H9 (cell line): ENCODE measurements around the gene XAF1. TPM values are rescaled to one million over a fixed set of nuclear protein-coding genes. Genes with fewer than 3 reads are reported as not detected.

Experiments
- DNase-seq: peaks from one replicate; pipeline ENCODE4 v3.0.0-alpha.2; 2017
- H2AFZ ChIP-seq: one replicate; pipeline ENCODE4 v1.6.1; 2013; ENCODE audit warnings: mild to moderate bottlenecking, low read length, control low read depth, moderate library complexity
- H2AK5ac ChIP-seq: 2 replicates; pipeline ENCODE4 v1.6.1; 2013; ENCODE audit warnings: low read length, control low read depth, mixed read lengths; ENCODE audit not compliant: insufficient read length
- H2BK120ac ChIP-seq: one replicate; pipeline ENCODE4 v1.6.1; 2013; ENCODE audit warnings: low read depth, mild to moderate bottlenecking, low read length, control low read depth, inconsistent platforms; ENCODE audit not compliant: poor library complexity, severe bottlenecking
- H2BK12ac ChIP-seq: 2 replicates; pipeline ENCODE4 v1.6.1; 2013; ENCODE audit warnings: low read length, control low read depth, mixed read lengths, low read depth; ENCODE audit not compliant: insufficient read length
- H2BK15ac ChIP-seq: 2 replicates; pipeline ENCODE4 v1.6.1; 2013; ENCODE audit warnings: low read depth, low read length, control low read depth
- H2BK20ac ChIP-seq: one replicate; pipeline ENCODE4 v1.6.1; 2013; ENCODE audit warnings: low read depth, mild to moderate bottlenecking, low read length, control low read depth, inconsistent platforms; ENCODE audit not compliant: poor library complexity, severe bottlenecking
- H2BK5ac ChIP-seq: 2 replicates; pipeline ENCODE4 v1.6.1; 2013; ENCODE audit warnings: low read length, control low read depth, mixed read lengths; ENCODE audit not compliant: insufficient read length
- H3K14ac ChIP-seq: 2 replicates; pipeline ENCODE4 v1.6.1; 2013; ENCODE audit warnings: low read length, control low read depth; ENCODE audit not compliant: insufficient read depth
- H3K18ac ChIP-seq: 2 replicates; pipeline ENCODE4 v1.6.1; 2013; ENCODE audit warnings: low read depth, mild to moderate bottlenecking, mixed read lengths, low read length, control low read depth; ENCODE audit not compliant: insufficient read length
- H3K23ac ChIP-seq: 2 replicates; pipeline ENCODE4 v1.6.1; 2013; ENCODE audit warnings: low read length, control low read depth, mixed read lengths, low read depth; ENCODE audit not compliant: insufficient read length
- H3K23me2 ChIP-seq: 2 replicates; pipeline ENCODE4 v1.6.1; 2013; ENCODE audit warnings: low read depth, mild to moderate bottlenecking, mixed read lengths, low read length, control low read depth; ENCODE audit not compliant: insufficient read length, poor library complexity, severe bottlenecking
- H3K27ac ChIP-seq: 2 replicates; pipeline ENCODE4 v1.5.1; 2013; ENCODE audit warnings: low read length, control low read depth, mixed read lengths, low read depth; ENCODE audit not compliant: insufficient read length
- H3K27me3 ChIP-seq: 2 replicates; pipeline ENCODE4 v1.6.1; 2013; ENCODE audit warnings: low read length, control low read depth, inconsistent platforms; ENCODE audit not compliant: insufficient read depth
- H3K4ac ChIP-seq: 2 replicates; pipeline ENCODE4 v1.6.1; 2013; ENCODE audit warnings: low read depth, mild to moderate bottlenecking, control low read depth, inconsistent platforms, low read length, moderate library complexity
- H3K4me1 ChIP-seq: 2 replicates; pipeline ENCODE4 v1.6.1; 2013; ENCODE audit warnings: low read length, control low read depth, inconsistent platforms; ENCODE audit not compliant: insufficient read depth
- H3K4me2 ChIP-seq: 2 replicates; pipeline ENCODE4 v1.6.1; 2013; ENCODE audit warnings: low read length, control low read depth, mixed read lengths; ENCODE audit not compliant: insufficient read length, insufficient read depth
- H3K56ac ChIP-seq: 2 replicates; pipeline ENCODE4 v1.6.1; 2013; ENCODE audit warnings: low read depth, mild to moderate bottlenecking, mixed read lengths, low read length, control low read depth; ENCODE audit not compliant: insufficient read length
- H3K79me1 ChIP-seq: 2 replicates; pipeline ENCODE4 v1.6.1; 2013; ENCODE audit warnings: low read depth, mild to moderate bottlenecking, moderate library complexity, low read length, control low read depth, inconsistent platforms; ENCODE audit not compliant: insufficient read depth, poor library complexity, severe bottlenecking
- H3K79me2 ChIP-seq: 2 replicates; pipeline ENCODE4 v1.6.1; 2013; ENCODE audit warnings: low read length, control low read depth, inconsistent platforms; ENCODE audit not compliant: insufficient read depth
- H3K9ac ChIP-seq: 2 replicates; pipeline ENCODE4 v1.6.1; 2013; ENCODE audit warnings: low read length, control low read depth, mixed read lengths; ENCODE audit not compliant: insufficient read length; ENCODE audit errors: extremely low read depth
- H3K9me3 ChIP-seq: one replicate; pipeline ENCODE4 v1.6.1; 2013; ENCODE audit warnings: low read depth, low read length, inconsistent platforms; ENCODE audit not compliant: control insufficient read depth
- H3T11ph ChIP-seq: one replicate; pipeline ENCODE4 v1.6.1; 2013; ENCODE audit warnings: mild to moderate bottlenecking, low read length, control low read depth, inconsistent platforms
- H4K20me1 ChIP-seq: one replicate; pipeline ENCODE4 v1.6.1; 2013; ENCODE audit not compliant: control insufficient read depth, insufficient read length, insufficient read depth
- H4K5ac ChIP-seq: 2 replicates; pipeline ENCODE4 v1.6.1; 2013; ENCODE audit warnings: low read depth, mild to moderate bottlenecking, mixed read lengths, low read length, control low read depth; ENCODE audit not compliant: insufficient read length
- H4K8ac ChIP-seq: replicated peaks from 2 replicates; pipeline ENCODE4 v1.6.1; 2013; ENCODE audit warnings: low read length, control low read depth, mixed read lengths, low read depth; ENCODE audit not compliant: insufficient read length
- H4K91ac ChIP-seq: 2 replicates; pipeline ENCODE4 v1.6.1; 2013; ENCODE audit warnings: low read depth, mild to moderate bottlenecking, moderate library complexity, mixed read lengths, low read length, control low read depth; ENCODE audit not compliant: insufficient read length
- H3K27ac Mint-ChIP-seq, 3 experiments: 2 replicates in 2 of 3; 3 replicates in 1 of 3; pipeline ENCODE4 v1.8.0; 2020 to 2021; ENCODE audit warnings: mixed read lengths in 3 of 3, mild to moderate bottlenecking in 1 of 3, moderate library complexity in 1 of 3
- H3K27me3 Mint-ChIP-seq: 2 replicates; pipeline ENCODE4 v1.8.0; 2021; ENCODE audit warnings: low read depth, mild to moderate bottlenecking, moderate library complexity, mixed read lengths
- H3K36me3 Mint-ChIP-seq, 3 experiments: 2 replicates in 2 of 3; 3 replicates in 1 of 3; pipeline ENCODE4 v1.8.0; 2020 to 2021; ENCODE audit warnings: low read depth in 3 of 3, mixed read lengths in 3 of 3; ENCODE audit not compliant: insufficient read depth in 1 of 3
- H3K4me1 Mint-ChIP-seq, 2 experiments: 2 replicates each; pipeline ENCODE4 v1.8.0; 2020; ENCODE audit warnings: mixed read lengths in 2 of 2
- H3K4me3 Mint-ChIP-seq, 2 experiments: 2 replicates in 1 of 2; 3 replicates in 1 of 2; pipeline ENCODE4 v1.8.0; 2020 to 2021; ENCODE audit warnings: mild to moderate bottlenecking in 2 of 2, mixed read lengths in 2 of 2, moderate library complexity in 1 of 2
- H3K9me3 Mint-ChIP-seq, 2 experiments: 2 replicates in 1 of 2; 3 replicates in 1 of 2; pipeline ENCODE4 v1.8.0; 2020; ENCODE audit warnings: mild to moderate bottlenecking in 2 of 2, mixed read lengths in 2 of 2, moderate library complexity in 1 of 2
- WGBS: extraction: QIAGEN DNeasy Blood & Tissue Kit; methylation state at CpG from one replicate; pipeline ENCODE4 v1.1.7; 2013; ENCODE audit warnings: missing lambda C conversion rate, low lambda C conversion rate, mixed read lengths; ENCODE audit not compliant: insufficient read length; ENCODE audit errors: extremely low coverage; 5-methylcytosine and 5-hydroxymethylcytosine counted together
- total RNA-seq: library from RNA; stranded (reverse); gene quantifications from 2 replicates; pipeline ENCODE4 v1.2.1, GENCODE V29; 2021
- TF ChIP-seq, protein P1 (sequence below): fragments of 200-600 bp; sonication (generic); conservative IDR thresholded peaks from 3 replicates; pipeline ENCODE4 v1.8.0; 2021; ENCODE audit warnings: antibody characterized with exemption, mild to moderate bottlenecking

The XAF1 gene
- total RNA-seq, 1 experiment from 2014 or later: not detected

DNA sequence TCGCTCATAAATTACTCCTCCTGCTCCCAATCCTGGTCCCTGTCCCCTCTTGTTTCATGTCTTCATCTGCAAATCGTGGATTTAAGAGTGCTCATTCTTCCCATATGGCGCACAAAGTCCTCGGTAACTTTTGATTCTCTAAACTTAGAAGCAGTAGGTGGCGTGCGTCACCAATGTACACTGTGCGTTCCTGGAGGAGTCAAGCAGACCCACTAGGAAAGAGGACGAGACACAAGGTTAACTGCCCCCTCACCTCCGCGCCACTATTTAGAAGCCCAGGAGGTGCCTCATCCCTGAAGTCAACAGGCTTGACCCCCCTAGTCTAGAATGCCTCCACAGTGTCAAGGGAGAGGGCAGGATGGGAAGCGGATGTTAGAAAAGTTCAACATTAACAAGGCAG lies 45.5 kb upstream of the XAF1 start:
- Histone ChIP-seq H2AK5ac (no peak overlapping the region), H2BK5ac (no peak overlapping the region), H3K4ac (no peak overlapping the region), H4K91ac (no peak overlapping the region), H3K27ac (no peak overlapping the region), H3K27me3 (peaks cover 9% of the 10 kb centered on the region; the same call in 1 of the 2 replicates), H2BK120ac (no peak overlapping the region), H3K23ac (no peak overlapping the region), H2BK15ac (no peak overlapping the region), H4K5ac (no peak overlapping the region), H4K8ac (no peak overlapping the region), H3K56ac (no peak overlapping the region), H2BK12ac (no peak overlapping the region), H3K9ac (no peak overlapping the region), H3K23me2 (peaks cover 12% of the 10 kb centered on the region), H3K14ac (no peak overlapping the region), H3K4me1 (0 out of 2 replicates have a peak, but pooled peaks cover 2% of the 10 kb centered on the region), H3K4me2 (no peak overlapping the region), H2BK20ac (no peak overlapping the region), H3K79me1 (no peaks in the 10 kb centered on the region), H3K18ac (no peak overlapping the region), H3K79me2 (no peaks in the 10 kb centered on the region), H2AFZ (no peak overlapping the region), H4K20me1 (no peaks in the 10 kb centered on the region), H3K9me3 (no peaks in the 10 kb centered on the region), H3T11ph (no peak overlapping the region)
- no peak overlapping the region for H3K27ac Mint-ChIP-seq
- H3K27me3 Mint-ChIP-seq: peaks cover 47% of the 10 kb centered on the region
- H3K36me3 Mint-ChIP-seq: no peaks in the 10 kb centered on the region; a peak in 1 of 7 replicates
- TF ChIP-seq, protein P1, sequence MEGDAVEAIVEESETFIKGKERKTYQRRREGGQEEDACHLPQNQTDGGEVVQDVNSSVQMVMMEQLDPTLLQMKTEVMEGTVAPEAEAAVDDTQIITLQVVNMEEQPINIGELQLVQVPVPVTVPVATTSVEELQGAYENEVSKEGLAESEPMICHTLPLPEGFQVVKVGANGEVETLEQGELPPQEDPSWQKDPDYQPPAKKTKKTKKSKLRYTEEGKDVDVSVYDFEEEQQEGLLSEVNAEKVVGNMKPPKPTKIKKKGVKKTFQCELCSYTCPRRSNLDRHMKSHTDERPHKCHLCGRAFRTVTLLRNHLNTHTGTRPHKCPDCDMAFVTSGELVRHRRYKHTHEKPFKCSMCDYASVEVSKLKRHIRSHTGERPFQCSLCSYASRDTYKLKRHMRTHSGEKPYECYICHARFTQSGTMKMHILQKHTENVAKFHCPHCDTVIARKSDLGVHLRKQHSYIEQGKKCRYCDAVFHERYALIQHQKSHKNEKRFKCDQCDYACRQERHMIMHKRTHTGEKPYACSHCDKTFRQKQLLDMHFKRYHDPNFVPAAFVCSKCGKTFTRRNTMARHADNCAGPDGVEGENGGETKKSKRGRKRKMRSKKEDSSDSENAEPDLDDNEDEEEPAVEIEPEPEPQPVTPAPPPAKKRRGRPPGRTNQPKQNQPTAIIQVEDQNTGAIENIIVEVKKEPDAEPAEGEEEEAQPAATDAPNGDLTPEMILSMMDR: no peak
- H3K9me3 Mint-ChIP-seq: peaks cover under 1 to 10% of the 10 kb centered on the region in 2 experiments
- DNase-seq: no peak
- WGBS: no CpG with 5 or more reads among the region's 11 CpGs
- no peak overlapping the region for H3K4me3 Mint-ChIP-seq
- H3K4me1 Mint-ChIP-seq: peaks cover 16 to 24% of the 10 kb centered on the region in 2 experiments
